Hematopoietic multipotent progenitor cell treated with erythropoietin and hydrocortisone succinate and interleukin-3 and kit ligand, for 6 days (in vitro differentiated cells): ENCODE measurements around the gene ADAMTSL2.
A peak's percentile ranks its signal among the peaks of the same experiment; 100 is the strongest.

Source experiments
- DNase-seq: peaks from one replicate; pipeline ENCODE4 v3.0.0-alpha.2; 2015

The ADAMTSL2 gene

DNA sequence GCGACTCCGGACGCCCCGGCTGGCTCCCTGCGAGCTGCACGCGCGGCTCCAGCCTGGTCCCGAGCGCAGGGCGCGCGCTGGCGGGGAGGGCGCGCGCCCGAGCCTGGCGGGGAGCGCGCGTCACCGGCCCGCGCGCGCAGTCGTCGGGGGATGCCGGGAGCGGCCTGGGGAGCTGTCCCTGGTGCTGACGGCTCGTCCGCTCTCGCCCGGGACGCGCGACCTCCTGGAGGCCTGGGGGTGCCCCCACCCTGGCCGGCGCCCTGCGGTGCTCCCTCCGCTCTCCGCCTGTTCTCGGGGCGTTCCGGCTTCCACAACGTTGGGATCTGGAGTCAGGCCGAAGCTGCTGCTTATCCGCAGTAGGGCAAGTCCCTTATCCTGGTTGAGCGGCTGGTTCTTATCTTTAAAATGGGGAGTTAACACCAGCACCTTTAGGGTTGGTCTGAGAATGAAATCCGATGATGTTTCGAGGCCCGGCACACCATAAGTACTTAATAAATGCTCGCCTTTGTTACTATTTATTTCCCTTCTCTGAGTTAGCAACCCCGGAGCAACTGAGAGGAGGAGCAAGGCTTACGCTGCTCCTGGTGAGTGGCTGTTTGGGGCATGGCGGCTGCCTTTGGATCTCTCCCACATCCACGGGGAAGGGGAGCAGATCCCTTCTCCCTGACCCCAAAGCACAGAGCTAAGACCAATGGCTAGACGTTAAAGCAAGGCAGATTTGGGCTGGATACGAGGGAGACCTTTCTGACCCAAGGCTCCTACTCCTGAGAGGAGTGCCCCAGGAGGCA is 75.0 kb downstream of the ADAMTSL2 start, which contains the start of gene FAM163B:
Gene FAM163B (minus strand): TSS at position 79 of the 788 bp plus-strand sequence. CDS start 29,166 bp downstream, outside the sequence.
- peak; percentile 62 for DNase-seq

- no peak for DNase-seq
These were observed 76.3 kb downstream of the ADAMTSL2 start for GRCh38 chr9:133610845-133611244.

DNA sequence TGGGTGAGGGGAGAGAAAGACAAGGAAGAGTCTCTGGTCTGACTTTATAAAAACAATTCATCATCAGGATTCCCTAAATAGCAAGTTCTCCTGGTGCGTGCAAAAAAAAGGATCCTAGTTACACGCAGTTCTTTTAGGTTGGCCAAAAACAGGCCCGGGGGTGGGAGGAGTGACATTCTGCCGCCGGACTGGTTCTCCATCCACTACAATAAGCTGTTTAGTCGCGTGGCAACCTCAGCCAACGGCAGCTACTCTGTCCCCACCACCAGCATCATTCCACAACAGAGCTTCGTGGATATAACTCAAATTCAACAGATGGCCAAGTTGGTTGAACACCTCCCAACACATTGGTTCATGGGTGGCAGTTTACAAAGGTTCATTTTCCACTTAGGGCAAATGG is 77.5 kb downstream of the ADAMTSL2 start:
- DNase-seq: no peak

GRCh38 chr9:133612816-133613215 is 78.3 kb downstream of the ADAMTSL2 start:
- no peak for DNase-seq

- no peak for DNase-seq
These were observed 78.9 kb downstream of the ADAMTSL2 start for GRCh38 chr9:133613432-133613831.

- no peak for DNase-seq
These were observed 79.6 kb downstream of the ADAMTSL2 start for GRCh38 chr9:133614056-133614455.

- no peak for DNase-seq
These were observed 80.2 kb downstream of the ADAMTSL2 start for GRCh38 chr9:133614678-133615077.

GRCh38 chr9:133615186-133615585 is 80.7 kb downstream of the ADAMTSL2 start:
- no peak for DNase-seq

GRCh38 chr9:133615606-133616188 is 81.2 kb downstream of the ADAMTSL2 start:
- DNase-seq: no peak

DNA sequence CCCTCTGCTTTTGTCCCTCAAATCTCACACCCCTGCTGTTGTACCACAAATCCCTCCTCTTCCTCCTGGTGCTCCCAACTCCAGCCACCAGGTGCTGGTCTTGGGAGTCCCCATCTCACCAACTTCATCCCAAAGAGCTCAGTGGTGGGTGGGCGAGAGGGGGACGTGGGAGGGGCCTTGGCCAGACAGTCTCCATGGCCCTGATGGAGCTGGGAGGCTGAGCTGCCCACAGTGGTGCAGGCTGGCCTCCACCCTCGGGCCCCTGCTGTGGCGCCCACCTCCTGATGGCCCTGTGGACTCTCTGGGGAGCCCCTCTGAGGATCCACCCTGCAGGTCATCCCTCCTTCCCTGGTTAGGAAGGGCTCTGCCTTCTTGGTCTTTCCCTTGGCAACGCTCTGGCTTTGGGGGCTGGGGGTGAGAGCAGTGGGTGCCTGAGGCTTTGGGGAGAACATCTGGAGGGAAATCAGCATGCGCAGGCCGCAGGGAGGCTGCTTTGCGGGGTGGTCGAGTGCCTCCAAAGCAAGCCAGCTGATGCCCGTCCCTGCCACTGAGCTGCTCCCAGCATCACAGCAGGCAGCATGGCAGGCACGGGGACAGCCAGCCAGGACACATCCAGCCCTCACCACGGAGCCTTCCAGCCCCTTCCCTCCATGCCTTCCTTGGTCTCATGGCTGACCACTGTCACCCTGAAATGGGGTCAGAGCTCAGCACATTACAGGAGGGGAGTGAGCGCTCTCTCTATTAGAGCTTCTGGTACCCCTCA is 82.3 kb downstream of the ADAMTSL2 start:
- DNase-seq: no peak

DNA sequence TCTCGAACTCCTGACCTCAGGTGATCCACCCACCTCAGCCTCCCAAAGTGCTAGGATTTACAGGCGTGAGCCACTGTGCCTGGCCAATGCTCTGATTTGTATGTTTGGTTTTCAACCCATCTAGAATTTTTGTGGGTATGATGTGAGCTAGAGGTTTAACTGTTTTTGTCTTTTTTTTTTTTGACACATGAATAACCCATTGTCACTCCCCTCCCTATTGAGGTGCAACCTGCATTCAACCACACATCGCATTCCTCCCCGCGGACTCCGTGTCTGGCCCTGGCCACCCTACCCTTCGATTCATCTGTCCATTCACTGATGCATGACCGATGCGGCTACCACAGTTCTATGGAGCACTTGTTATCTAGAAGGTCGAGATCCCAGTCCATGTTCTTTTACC is 84.2 kb downstream of the ADAMTSL2 start:
- DNase-seq: no peak

DNA sequence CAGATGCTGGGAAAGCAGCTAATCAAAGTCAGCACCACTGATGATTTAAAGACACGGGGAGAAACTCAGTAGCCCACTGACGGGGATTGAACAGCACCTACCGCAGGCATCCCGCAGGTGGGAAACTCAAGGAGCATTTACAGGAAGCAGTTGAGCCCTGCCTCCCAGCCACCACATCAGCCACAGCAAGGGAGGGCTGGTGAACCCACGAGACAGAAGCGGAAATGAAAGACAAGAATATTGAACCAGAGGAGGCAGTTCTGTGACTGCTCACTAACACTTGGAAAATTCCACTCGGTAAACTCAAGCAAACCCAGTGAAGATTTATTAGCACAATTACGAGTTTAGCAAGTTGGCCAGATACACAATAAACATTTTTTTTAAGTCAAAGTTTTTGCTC is 85.3 kb downstream of the ADAMTSL2 start:
- no peak for DNase-seq

GRCh38 chr9:133621725-133622267 is 87.3 kb downstream of the ADAMTSL2 start:
- no peak for DNase-seq

- DNase-seq: no peak
These were observed 88.1 kb downstream of the ADAMTSL2 start for GRCh38 chr9:133622555-133622954.
